Stimulated activated naive B cell treated with anti-CD40 and anti-IgM and Interleukin-4, amounts not matched to agents 10 μg/mL and 1 μg/mL and 100 μg/mL, for 72 hours (primary cell): Measurements from ENCODE around the gene KIF16B.

Source experiments
- ATAC-seq, 2 donors: fragments of 150-1000 bp; cut with Tn5 transposase; replicated peaks; 2 replicates each; pipeline ENCODE4 v1.10.0; 2021; ENCODE audit warnings: moderate library complexity in 1 of 2
- DNase-seq: peaks from one replicate; pipeline ENCODE4 v3.0.0; 2021
- H3K27ac Mint-ChIP-seq: one replicate; pipeline ENCODE4 v1.8.0; 2022; ENCODE audit warnings: mild to moderate bottlenecking, mixed read lengths
- H3K27me3 Mint-ChIP-seq, 2 donors: one replicate each; pipeline ENCODE4 v1.8.0; 2022; ENCODE audit warnings: mixed read lengths in 2 of 2
- H3K36me3 Mint-ChIP-seq, 2 donors: one replicate each; pipeline ENCODE4 v1.8.0; 2022; ENCODE audit warnings: mixed read lengths in 2 of 2, mild to moderate bottlenecking in 1 of 2
- H3K4me1 Mint-ChIP-seq, 2 donors: one replicate each; pipeline ENCODE4 v1.8.0; 2022; ENCODE audit warnings: mixed read lengths in 2 of 2, mild to moderate bottlenecking in 1 of 2
- H3K4me3 Mint-ChIP-seq, 2 donors: one replicate each; pipeline ENCODE4 v1.8.0; 2022; ENCODE audit warnings: mild to moderate bottlenecking in 2 of 2, mixed read lengths in 2 of 2, moderate library complexity in 1 of 2
- H3K9me3 Mint-ChIP-seq, 2 donors: one replicate each; pipeline ENCODE4 v1.8.0; 2022; ENCODE audit warnings: mixed read lengths in 2 of 2, mild to moderate bottlenecking in 1 of 2

KIF16B gene

DNA sequence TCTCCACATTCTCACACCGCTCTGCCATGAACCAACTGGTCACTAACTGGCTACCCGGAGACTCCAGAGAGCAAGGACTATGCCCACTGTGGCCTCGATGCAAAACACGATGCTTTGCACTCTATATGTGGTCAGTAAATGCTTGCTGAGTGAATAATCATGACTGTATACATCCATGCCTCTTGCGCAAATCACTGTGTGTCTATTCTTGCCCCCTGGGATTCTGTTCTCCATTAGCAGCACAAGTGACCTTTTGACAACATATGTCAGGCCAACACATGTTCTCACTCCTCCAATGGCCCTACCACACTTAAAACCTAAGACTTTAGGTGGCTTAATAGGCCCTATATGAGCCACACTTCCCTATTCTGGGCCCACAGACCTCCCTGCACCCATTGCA, 16.9 kb downstream of the KIF16B start:
- H3K4me3 Mint-ChIP-seq: no peak overlapping the region
- H3K36me3 Mint-ChIP-seq: peaks cover 3 to 17% of the 10 kb centered on the region in 2 donors
- peak; percentile 76 to 86 for ATAC-seq
- DNase-seq: no peak
- H3K4me1 Mint-ChIP-seq: peaks cover 27 to 39% of the 10 kb centered on the region in 2 donors
- H3K27ac Mint-ChIP-seq: peak overlapping the region; percentile 7
- H3K27me3 Mint-ChIP-seq: no peaks in the 10 kb centered on the region
- no peaks in the 10 kb centered on the region for H3K9me3 Mint-ChIP-seq

DNA sequence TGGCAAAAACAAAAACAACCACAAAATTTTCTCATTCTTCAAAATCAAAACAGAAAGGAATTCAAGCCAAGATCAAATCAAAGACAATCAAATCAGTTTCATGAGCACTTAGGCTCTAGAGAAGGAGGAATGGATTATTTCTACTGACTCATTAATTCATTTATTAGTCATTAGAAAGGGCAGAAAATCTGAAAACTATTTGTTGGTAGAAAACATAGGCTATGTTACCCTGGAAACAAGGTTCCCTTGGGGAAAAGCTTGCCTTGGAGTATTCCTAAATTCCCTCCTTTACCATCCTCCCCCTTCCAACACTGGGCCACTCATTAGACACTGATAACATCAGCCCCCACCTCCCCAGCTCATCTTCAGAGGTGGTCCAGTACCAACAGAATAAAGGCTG, 17.5 kb downstream of the KIF16B start:
- ATAC-seq (no peak), DNase-seq (no peak)
- peak overlapping the region; percentile 10 for H3K27ac Mint-ChIP-seq
- peaks cover 27 to 39% of the 10 kb centered on the region in 2 donors for H3K4me1 Mint-ChIP-seq
- H3K4me3 Mint-ChIP-seq: no peak overlapping the region
- no peaks in the 10 kb centered on the region for H3K9me3 Mint-ChIP-seq
- H3K27me3 Mint-ChIP-seq: no peaks in the 10 kb centered on the region
- peaks cover 4 to 19% of the 10 kb centered on the region in 2 donors for H3K36me3 Mint-ChIP-seq

DNA sequence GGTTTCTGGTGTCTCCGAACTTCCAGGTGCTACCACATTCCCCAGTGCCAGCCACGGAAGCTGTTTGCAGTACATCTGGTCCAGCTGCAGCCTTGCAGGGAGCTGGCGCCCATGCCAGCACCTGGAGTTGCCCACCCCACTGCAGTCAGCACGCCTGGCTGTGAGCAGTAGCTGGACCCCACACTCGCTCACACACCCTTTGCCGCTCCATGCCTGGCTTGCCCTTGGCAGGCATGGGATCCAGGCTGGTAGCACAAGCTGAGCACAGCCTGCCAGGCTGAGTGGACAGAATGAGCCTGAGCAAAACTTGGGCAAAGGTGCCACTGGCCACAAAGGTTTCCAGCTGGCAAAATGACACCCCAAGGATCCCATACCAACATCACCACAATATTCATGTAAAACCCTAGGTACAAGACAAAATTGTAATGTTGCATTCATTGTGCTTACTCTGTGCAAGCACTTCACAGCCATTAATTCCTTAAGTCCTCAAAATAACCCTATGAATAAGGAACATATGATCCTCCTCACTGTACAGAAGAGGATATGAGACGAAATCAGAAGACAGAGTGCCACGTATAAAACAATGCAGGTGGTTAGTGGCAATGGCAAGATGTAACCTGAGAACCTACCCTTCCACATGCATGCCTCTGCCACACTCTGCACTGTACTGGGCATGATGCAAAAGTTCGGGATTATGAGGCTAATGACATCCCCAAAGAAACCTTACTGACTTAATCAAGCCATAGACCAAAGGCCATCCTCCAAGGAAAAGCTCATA, 18.3 kb downstream of the KIF16B start:
- no peaks in the 10 kb centered on the region for H3K9me3 Mint-ChIP-seq
- ATAC-seq: no peak
- no peaks in the 10 kb centered on the region for H3K27me3 Mint-ChIP-seq
- peaks cover 4 to 15% of the 10 kb centered on the region in 2 donors for H3K36me3 Mint-ChIP-seq
- DNase-seq: no peak
- peaks cover 25 to 39% of the 10 kb centered on the region in 2 donors for H3K4me1 Mint-ChIP-seq
- H3K4me3 Mint-ChIP-seq: no peak overlapping the region
- H3K27ac Mint-ChIP-seq: peak overlapping the region; percentile 10

DNA sequence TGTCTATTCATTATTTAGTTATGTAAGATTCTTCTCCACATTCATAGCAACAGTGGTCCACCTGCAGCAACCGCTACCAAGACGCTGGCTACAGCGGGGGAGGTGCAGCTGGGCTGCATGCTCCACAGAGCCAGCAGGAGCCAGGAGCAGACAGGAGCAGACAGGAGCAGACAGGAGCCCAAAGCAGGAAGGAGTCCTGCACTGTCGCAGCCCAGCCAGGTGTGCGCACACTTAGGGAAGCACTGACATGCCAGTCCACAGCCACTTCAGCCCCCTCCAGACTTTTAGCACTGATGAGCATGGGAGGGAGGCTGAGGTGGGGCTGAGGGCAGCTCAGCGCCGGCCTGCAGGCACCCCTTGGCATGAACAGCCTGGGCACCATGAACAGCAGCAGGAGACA, 19.6 kb downstream of the KIF16B start:
- H3K27ac Mint-ChIP-seq: peak overlapping the region; percentile 25
- H3K4me3 Mint-ChIP-seq: no peak overlapping the region
- DNase-seq (no peak), ATAC-seq (no peak)
- no peaks in the 10 kb centered on the region for H3K9me3 Mint-ChIP-seq
- no peaks in the 10 kb centered on the region for H3K27me3 Mint-ChIP-seq
- peaks cover 4 to 15% of the 10 kb centered on the region in 2 donors for H3K36me3 Mint-ChIP-seq
- H3K4me1 Mint-ChIP-seq: peaks cover 23 to 39% of the 10 kb centered on the region in 2 donors

GRCh38 chr20:16553101-16553500, 20.1 kb downstream of the KIF16B start:
- DNase-seq (no peak), ATAC-seq (no peak)
- Mint-ChIP-seq H3K4me1 (peaks cover 24 to 40% of the 10 kb centered on the region in 2 donors), H3K36me3 (peaks cover 4 to 15% of the 10 kb centered on the region in 2 donors), H3K9me3 (no peaks in the 10 kb centered on the region), H3K27me3 (no peaks in the 10 kb centered on the region), H3K27ac (no peak overlapping the region), H3K4me3 (no peak overlapping the region)

GRCh38 chr20:16552015-16552414, 21.2 kb downstream of the KIF16B start:
- H3K27me3 Mint-ChIP-seq: no peaks in the 10 kb centered on the region
- H3K27ac Mint-ChIP-seq: no peak overlapping the region
- peak in 1 of 2 donors; percentile 27 for ATAC-seq
- peaks cover 22 to 38% of the 10 kb centered on the region in 2 donors for H3K4me1 Mint-ChIP-seq
- DNase-seq: no peak
- H3K9me3 Mint-ChIP-seq: no peaks in the 10 kb centered on the region
- peaks cover 4 to 15% of the 10 kb centered on the region in 2 donors for H3K36me3 Mint-ChIP-seq
- no peak overlapping the region for H3K4me3 Mint-ChIP-seq

DNA sequence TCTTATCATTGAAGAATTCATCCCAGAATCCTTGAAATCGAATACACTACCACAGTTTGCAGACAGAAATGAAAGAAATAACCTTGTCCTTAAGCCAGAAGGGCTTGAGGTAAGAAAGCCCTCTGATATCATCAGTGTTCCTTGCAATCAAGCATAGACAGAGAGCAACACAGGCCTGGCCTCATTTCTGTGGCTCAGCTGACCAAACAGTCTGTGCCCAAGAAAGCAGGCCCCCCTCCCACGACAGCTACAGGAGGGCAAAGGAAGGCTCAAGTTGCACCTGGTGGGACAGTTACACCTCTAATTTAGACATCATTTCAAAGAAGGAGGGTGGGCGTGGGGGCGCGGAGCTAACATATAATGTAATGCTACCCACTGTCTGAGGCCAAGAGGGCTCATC, 21.6 kb downstream of the KIF16B start:
- peaks cover 4 to 15% of the 10 kb centered on the region in 2 donors for H3K36me3 Mint-ChIP-seq
- no peaks in the 10 kb centered on the region for H3K27me3 Mint-ChIP-seq
- peaks cover 20 to 36% of the 10 kb centered on the region in 2 donors for H3K4me1 Mint-ChIP-seq
- no peaks in the 10 kb centered on the region for H3K9me3 Mint-ChIP-seq
- DNase-seq (no peak), ATAC-seq (no peak)
- H3K4me3 Mint-ChIP-seq: no peak overlapping the region
- H3K27ac Mint-ChIP-seq: no peak overlapping the region

GRCh38 chr20:16548068-16548672, 25.1 kb downstream of the KIF16B start:
- H3K27ac Mint-ChIP-seq: no peak overlapping the region

GRCh38 chr20:16544949-16545348, 28.3 kb downstream of the KIF16B start:
- H3K4me3 Mint-ChIP-seq: no peak overlapping the region
- H3K9me3 Mint-ChIP-seq: no peaks in the 10 kb centered on the region
- H3K27me3 Mint-ChIP-seq: no peaks in the 10 kb centered on the region
- no peak overlapping the region for H3K27ac Mint-ChIP-seq
- DNase-seq (no peak), ATAC-seq (peak in 1 of 2 donors; percentile 51)
- H3K4me1 Mint-ChIP-seq: peaks cover 6% of the 10 kb centered on the region in 2 donors
- peaks cover 0 to 2% of the 10 kb centered on the region in 2 donors for H3K36me3 Mint-ChIP-seq

More at GRCh38 chr20:16548068-16548672, 25.1 kb downstream of the KIF16B start:
- no peak overlapping the region for H3K4me3 Mint-ChIP-seq
- H3K27me3 Mint-ChIP-seq: no peaks in the 10 kb centered on the region
- peaks cover 10 to 12% of the 10 kb centered on the region in 2 donors for H3K4me1 Mint-ChIP-seq
- peaks cover 4 to 11% of the 10 kb centered on the region in 2 donors for H3K36me3 Mint-ChIP-seq
- no peak for ATAC-seq
- no peak for DNase-seq
- H3K9me3 Mint-ChIP-seq: no peaks in the 10 kb centered on the region

DNA sequence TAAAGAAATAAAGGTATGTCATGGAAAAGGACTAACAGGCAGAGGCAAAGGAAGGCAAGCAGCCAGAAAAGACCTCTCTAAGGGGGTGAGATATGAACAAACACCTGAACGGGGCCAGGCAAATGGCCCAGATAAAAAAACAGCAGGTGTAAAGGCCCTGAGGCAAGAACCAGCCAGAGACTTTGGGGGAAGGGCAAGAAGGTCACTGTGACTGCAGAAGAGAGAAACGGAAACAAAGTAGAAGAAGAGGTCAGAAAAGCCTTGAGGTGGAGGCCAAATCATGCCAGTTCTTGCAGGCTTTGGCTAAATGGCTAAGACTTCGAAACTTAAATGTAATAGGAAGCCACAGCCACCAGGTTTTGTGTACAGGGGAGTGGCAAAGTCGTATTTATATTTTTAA, 30.8 kb downstream of the KIF16B start:
- no peaks in the 10 kb centered on the region for H3K9me3 Mint-ChIP-seq
- H3K27ac Mint-ChIP-seq: no peak overlapping the region
- peaks cover 2 to 7% of the 10 kb centered on the region in 2 donors for H3K36me3 Mint-ChIP-seq
- no peak for DNase-seq
- ATAC-seq: no peak
- no peak overlapping the region for H3K4me3 Mint-ChIP-seq
- peaks cover 4 to 10% of the 10 kb centered on the region in 2 donors for H3K4me1 Mint-ChIP-seq
- H3K27me3 Mint-ChIP-seq: no peaks in the 10 kb centered on the region

- H3K4me3 Mint-ChIP-seq: no peak overlapping the region
- DNase-seq (no peak), ATAC-seq (no peak)
- H3K9me3 Mint-ChIP-seq: no peaks in the 10 kb centered on the region
- peaks cover 8 to 10% of the 10 kb centered on the region in 2 donors for H3K4me1 Mint-ChIP-seq
- H3K27me3 Mint-ChIP-seq: no peaks in the 10 kb centered on the region
- H3K36me3 Mint-ChIP-seq: peaks cover 2 to 7% of the 10 kb centered on the region in 2 donors
- H3K27ac Mint-ChIP-seq: no peak overlapping the region
Observed at GRCh38 chr20:16541878-16542277, 31.4 kb downstream of the KIF16B start.

DNA sequence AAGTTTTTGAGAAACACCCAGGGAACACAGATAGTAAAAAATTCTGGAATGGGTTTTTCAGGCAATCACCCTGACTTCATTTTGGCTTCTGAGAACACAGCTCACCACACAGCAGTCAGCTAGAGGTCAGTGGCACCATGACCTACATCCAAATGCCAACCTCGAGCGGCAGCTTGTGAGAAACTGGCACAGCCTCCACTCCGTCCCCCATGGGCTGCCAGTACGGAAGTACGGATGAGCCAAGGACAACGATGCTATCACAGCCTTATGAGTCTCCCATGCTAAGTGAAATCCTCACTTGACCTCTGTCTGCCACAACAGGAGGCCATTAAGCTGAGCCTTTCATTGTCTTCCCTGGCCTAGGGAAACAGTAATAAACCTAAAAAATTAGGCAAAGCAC, 32.0 kb downstream of the KIF16B start:
- H3K4me3 Mint-ChIP-seq: no peak overlapping the region
- no peaks in the 10 kb centered on the region for H3K27me3 Mint-ChIP-seq
- DNase-seq (no peak), ATAC-seq (no peak)
- H3K4me1 Mint-ChIP-seq: peaks cover 9 to 10% of the 10 kb centered on the region in 2 donors
- H3K9me3 Mint-ChIP-seq: no peaks in the 10 kb centered on the region
- no peak overlapping the region for H3K27ac Mint-ChIP-seq
- peaks cover 2 to 7% of the 10 kb centered on the region in 2 donors for H3K36me3 Mint-ChIP-seq

- no peak for ATAC-seq
- Mint-ChIP-seq H3K4me3 (no peak overlapping the region), H3K4me1 (peaks cover 15 to 19% of the 10 kb centered on the region in 2 donors), H3K9me3 (no peaks in the 10 kb centered on the region), H3K27ac (no peak overlapping the region), H3K36me3 (peaks cover 2 to 7% of the 10 kb centered on the region in 2 donors), H3K27me3 (no peaks in the 10 kb centered on the region)
- DNase-seq: no peak
Observed at GRCh38 chr20:16539280-16540021, 33.8 kb downstream of the KIF16B start.

- Mint-ChIP-seq H3K9me3 (no peaks in the 10 kb centered on the region), H3K4me3 (no peak overlapping the region), H3K27me3 (no peaks in the 10 kb centered on the region), H3K27ac (no peak overlapping the region), H3K36me3 (peaks cover 2 to 7% of the 10 kb centered on the region in 2 donors), H3K4me1 (peaks cover 15 to 22% of the 10 kb centered on the region in 2 donors)
- DNase-seq (no peak), ATAC-seq (no peak)
Observed at GRCh38 chr20:16538779-16539178, 34.5 kb downstream of the KIF16B start.
